DND-41 (cell line): Measurements from ENCODE around the gene YWHAG.
"Not testable (repeated sequence)": the region's sequence is repeated elsewhere in the genome, so short reads cannot be mapped to it uniquely, and the experiment has no call there.

Experiments used
- ATAC-seq: fragments of 200-7000 bp; cut with Tn5 transposase; 3 replicates; pipeline ENCODE4 v1.9.1; 2021; ENCODE audit warnings: low read depth; ENCODE audit not compliant: insufficient read depth
- DNase-seq: peaks from one replicate; pipeline ENCODE4 v3.0.0-alpha.2; 2020
- H2AFZ ChIP-seq: 2 replicates; pipeline ENCODE4 v1.6.0; 2012; ENCODE audit warnings: low read depth, low read length
- H3K27ac ChIP-seq: 2 replicates; pipeline ENCODE4 v1.5.1; 2012; ENCODE audit warnings: low read length, inconsistent platforms
- H3K27me3 ChIP-seq: fragments of 200-600 bp; sonication (generic); 2 replicates; pipeline ENCODE4 v1.6.0; 2012; ENCODE audit warnings: low read length, mild to moderate bottlenecking, inconsistent platforms; ENCODE audit not compliant: insufficient read depth, poor library complexity
- H3K36me3 ChIP-seq: 2 replicates; pipeline ENCODE4 v1.5.1; 2012; ENCODE audit warnings: low read length, inconsistent platforms; ENCODE audit not compliant: insufficient read depth
- H3K4me1 ChIP-seq: 2 replicates; pipeline ENCODE4 v1.5.1; 2012; ENCODE audit warnings: mild to moderate bottlenecking, low read length; ENCODE audit not compliant: insufficient read depth
- H3K4me2 ChIP-seq: 2 replicates; pipeline ENCODE4 v1.6.0; 2012; ENCODE audit warnings: mild to moderate bottlenecking, moderate library complexity, low read length, inconsistent platforms; ENCODE audit not compliant: insufficient read depth
- H3K4me3 ChIP-seq, 2 experiments: fragments of 200-600 bp in 1 of 2; shearing (Covaris generic) in 1 of 2; 2 replicates each; pipeline ENCODE4 v1.5.1; 2012 to 2016; ENCODE audit warnings: inconsistent platforms in 2 of 2, low read length in 2 of 2, mild to moderate bottlenecking in 2 of 2, low read depth in 1 of 2, moderate library complexity in 1 of 2
- H3K79me2 ChIP-seq: 2 replicates; pipeline ENCODE4 v1.6.0; 2012; ENCODE audit warnings: low read length, inconsistent platforms; ENCODE audit not compliant: insufficient read depth
- H3K9ac ChIP-seq: 2 replicates; pipeline ENCODE4 v1.6.0; 2012; ENCODE audit warnings: low read depth, mild to moderate bottlenecking, inconsistent platforms, low read length, moderate library complexity
- H3K9me3 ChIP-seq: 2 replicates; pipeline ENCODE4 v1.5.1; 2012; ENCODE audit warnings: low read length, moderate library complexity, mild to moderate bottlenecking, inconsistent platforms; ENCODE audit not compliant: insufficient read depth, severe bottlenecking
- H4K20me1 ChIP-seq: 2 replicates; pipeline ENCODE4 v1.6.0; 2012; ENCODE audit warnings: low read length; ENCODE audit not compliant: insufficient read depth
- EZH2 ChIP-seq: IDR thresholded peaks from 3 replicates; pipeline ENCODE4 v1.6.1; 2012; ENCODE audit warnings: borderline replicate concordance, low read depth, mild to moderate bottlenecking, moderate library complexity, low read length, inconsistent platforms; ENCODE audit not compliant: severe bottlenecking
- TF ChIP-seq, protein P1 (sequence below): IDR thresholded peaks from 2 replicates; pipeline ENCODE4 v1.5.1; 2012; ENCODE audit warnings: borderline replicate concordance, low read length, moderate library complexity, mild to moderate bottlenecking; ENCODE audit not compliant: poor library complexity, severe bottlenecking; ENCODE audit errors: extremely low read depth

The YWHAG gene

DNA sequence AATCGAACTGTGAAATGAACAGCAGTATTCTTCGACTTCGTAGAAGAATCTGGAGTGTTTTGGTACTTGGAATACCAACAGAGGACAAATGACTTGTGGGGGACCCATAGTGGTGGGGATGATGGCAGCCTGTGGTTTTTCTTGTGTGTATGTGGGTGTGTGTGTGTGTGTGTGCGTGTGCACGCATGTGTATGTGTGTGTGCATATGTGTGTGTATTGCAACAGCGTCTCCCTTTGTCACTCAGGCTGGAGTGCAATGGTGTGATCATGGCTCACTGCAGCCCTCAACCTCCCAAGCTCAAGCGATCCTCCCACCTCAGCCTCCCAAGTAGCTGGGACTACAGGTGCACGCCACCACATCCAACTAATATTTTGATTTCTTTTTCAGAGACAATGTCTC is 9.4 kb upstream of the YWHAG start:
- Histone ChIP-seq H3K4me3 (no peak overlapping the region), H3K9me3 (no peaks in the 10 kb centered on the region), H4K20me1 (no peaks in the 10 kb centered on the region), H3K27me3 (no peaks in the 10 kb centered on the region), H3K27ac (no peak overlapping the region), H3K79me2 (no peaks in the 10 kb centered on the region), H2AFZ (no peak overlapping the region), H3K4me2 (no peak overlapping the region), H3K36me3 (no peaks in the 10 kb centered on the region), H3K9ac (no peak overlapping the region), H3K4me1 (peaks cover 27% of the 10 kb centered on the region)
- DNase-seq (no peak), ATAC-seq (no peak)
- TF ChIP-seq, protein P1, sequence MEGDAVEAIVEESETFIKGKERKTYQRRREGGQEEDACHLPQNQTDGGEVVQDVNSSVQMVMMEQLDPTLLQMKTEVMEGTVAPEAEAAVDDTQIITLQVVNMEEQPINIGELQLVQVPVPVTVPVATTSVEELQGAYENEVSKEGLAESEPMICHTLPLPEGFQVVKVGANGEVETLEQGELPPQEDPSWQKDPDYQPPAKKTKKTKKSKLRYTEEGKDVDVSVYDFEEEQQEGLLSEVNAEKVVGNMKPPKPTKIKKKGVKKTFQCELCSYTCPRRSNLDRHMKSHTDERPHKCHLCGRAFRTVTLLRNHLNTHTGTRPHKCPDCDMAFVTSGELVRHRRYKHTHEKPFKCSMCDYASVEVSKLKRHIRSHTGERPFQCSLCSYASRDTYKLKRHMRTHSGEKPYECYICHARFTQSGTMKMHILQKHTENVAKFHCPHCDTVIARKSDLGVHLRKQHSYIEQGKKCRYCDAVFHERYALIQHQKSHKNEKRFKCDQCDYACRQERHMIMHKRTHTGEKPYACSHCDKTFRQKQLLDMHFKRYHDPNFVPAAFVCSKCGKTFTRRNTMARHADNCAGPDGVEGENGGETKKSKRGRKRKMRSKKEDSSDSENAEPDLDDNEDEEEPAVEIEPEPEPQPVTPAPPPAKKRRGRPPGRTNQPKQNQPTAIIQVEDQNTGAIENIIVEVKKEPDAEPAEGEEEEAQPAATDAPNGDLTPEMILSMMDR, result no peak
- TF ChIP-seq EZH2, result no peak

DNA sequence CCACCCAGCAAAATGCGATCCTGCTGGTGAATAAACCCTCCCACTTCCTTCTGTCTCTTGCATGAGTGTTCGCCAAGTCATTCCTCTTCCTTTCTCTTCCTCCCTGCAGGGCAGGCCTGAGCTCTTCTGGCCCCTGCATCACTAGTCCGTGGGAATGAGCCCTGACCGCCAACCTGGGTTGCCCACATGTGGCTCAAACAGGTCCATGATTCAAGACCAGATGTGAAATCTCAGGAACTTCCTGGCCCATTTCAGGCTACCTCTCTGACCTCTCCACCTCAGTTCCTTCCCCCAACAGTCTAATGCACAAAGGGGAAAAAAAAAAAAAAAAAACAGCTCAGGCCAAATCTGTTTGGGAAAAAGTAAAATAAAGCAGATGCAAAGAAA is 5.4 kb upstream of the YWHAG start:
- no peaks in the 10 kb centered on the region for H4K20me1 ChIP-seq
- no peaks in the 10 kb centered on the region for H3K27me3 ChIP-seq
- H3K4me2 ChIP-seq, result peak overlapping the region; percentile 71
- no peak for TF ChIP-seq EZH2
- TF ChIP-seq, protein P1, result no peak
- ATAC-seq (peak; percentile 21), DNase-seq (peak; percentile 59)
- peak overlapping the region; percentile 59 for H3K9ac ChIP-seq
- H3K27ac ChIP-seq, result peak overlapping the region; percentile 97
- H2AFZ ChIP-seq, result peak overlapping the region; percentile 91
- H3K36me3 ChIP-seq, result no peaks in the 10 kb centered on the region
- H3K9me3 ChIP-seq, result no peaks in the 10 kb centered on the region
- peaks cover 36% of the 10 kb centered on the region for H3K4me1 ChIP-seq
- H3K79me2 ChIP-seq, result no peaks in the 10 kb centered on the region
- peak overlapping the region in 1 of 2 experiments; percentile 53; a peak in 2 of 4 replicates for H3K4me3 ChIP-seq

DNA sequence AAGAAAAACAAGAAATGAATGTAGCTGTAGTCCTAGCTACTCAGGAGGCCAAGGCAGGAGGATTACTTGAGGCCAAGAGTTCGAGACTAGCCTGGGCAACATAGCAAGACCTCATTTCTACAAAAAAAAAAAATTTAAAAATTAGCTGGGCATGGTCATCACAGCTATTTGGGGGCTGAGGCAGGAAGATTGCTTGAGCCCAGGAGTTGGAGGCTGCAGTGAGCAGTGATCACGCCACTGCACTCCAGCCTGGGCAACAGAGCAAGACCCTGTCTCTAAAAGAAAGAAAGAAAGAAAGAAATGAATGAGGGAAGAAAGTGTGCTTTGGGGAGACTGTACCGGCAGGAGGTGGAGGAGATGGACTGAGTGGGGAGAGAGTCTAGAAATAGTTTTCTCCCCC is 5.0 kb upstream of the YWHAG start:
- H3K9me3 ChIP-seq, H3K36me3 ChIP-seq, H3K27me3 ChIP-seq, H3K79me2 ChIP-seq, H4K20me1 ChIP-seq, DNase-seq, ATAC-seq: not testable (repeated sequence)
- H3K4me2 ChIP-seq, result peak overlapping the region; percentile 71
- peaks cover 36% of the 10 kb centered on the region for H3K4me1 ChIP-seq
- peak overlapping the region in 1 of 2 experiments; percentile 53; a peak in 2 of 4 replicates for H3K4me3 ChIP-seq
- peak overlapping the region; percentile 97 for H3K27ac ChIP-seq
- peak overlapping the region; percentile 59 for H3K9ac ChIP-seq
- peak overlapping the region; percentile 91 for H2AFZ ChIP-seq

DNA sequence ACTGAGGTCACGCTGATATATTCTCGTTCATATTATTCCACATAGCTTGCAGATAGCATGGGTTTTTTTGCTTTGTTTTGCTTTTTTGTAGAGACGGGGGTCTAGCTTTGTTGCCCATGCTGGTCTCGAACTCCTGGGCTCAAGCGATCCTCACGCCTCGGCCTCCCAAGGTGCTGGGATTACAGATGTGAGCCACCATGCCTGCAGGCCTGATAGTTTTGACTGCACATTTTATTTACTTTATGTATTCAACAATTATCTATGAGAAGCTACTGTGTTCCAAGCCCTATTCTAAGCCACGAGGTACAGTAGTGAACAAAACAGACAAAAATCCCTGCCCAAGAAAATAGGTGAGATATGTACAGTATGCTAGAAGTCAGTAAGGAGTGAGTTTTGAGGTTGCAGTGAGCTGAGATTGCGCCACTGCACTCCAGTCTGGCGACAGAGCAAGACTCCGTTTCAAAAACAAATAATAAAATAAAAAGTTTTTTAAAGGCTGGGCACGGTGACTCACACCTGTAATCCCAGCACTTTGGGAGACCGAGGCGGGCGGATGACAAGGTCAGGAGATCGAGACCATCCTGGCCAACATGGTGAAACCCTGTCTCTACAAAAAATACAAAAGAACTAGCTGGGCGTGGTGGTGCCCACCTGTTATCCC is 1.3 kb upstream of the YWHAG start:
- Histone ChIP-seq H3K27ac (peak overlapping the region; percentile 95), H3K9ac (peak overlapping the region; percentile 98), H3K4me2 (peak overlapping the region; percentile 75), H3K27me3 (no peaks in the 10 kb centered on the region), H2AFZ (peak overlapping the region; percentile 81), H3K4me3 (peak overlapping the region in 1 of 2 experiments; percentile 100; a peak in 2 of 4 replicates), H3K79me2 (peaks cover 37% of the 10 kb centered on the region), H3K4me1 (peaks cover 54% of the 10 kb centered on the region), H4K20me1 (peaks cover 21% of the 10 kb centered on the region), H3K9me3 (no peaks in the 10 kb centered on the region), H3K36me3 (peaks cover 27% of the 10 kb centered on the region)
- DNase-seq (no peak), ATAC-seq (no peak)
- TF ChIP-seq, protein P1, result no peak
- TF ChIP-seq EZH2, result no peak
